ENCODE results near the gene XPC. TPM values are rescaled to one million over a fixed set of nuclear protein-coding genes. Genes with fewer than 3 reads are reported as not detected.

XPC gene
- total RNA-seq, 3 donors from 2014 or later (not counting 1 experiment from before 2014, with no cell fraction given), result 45.5 to 62.1 (median 50.0) TPM

GRCh38 chr3:14221902-14222301 lies 43.5 kb upstream of the XPC start:
- Mint-ChIP-seq H3K9me3 (peaks cover 0 to 7% of the 10 kb centered on the region in 2 donors), H3K27me3 (ENCODE audit: low read depth in 2 of 2) (peaks cover 21 to 51% of the 10 kb centered on the region in 2 donors), H3K4me3 (no peak overlapping the region), H3K4me1 (peaks cover 0 to 5% of the 10 kb centered on the region in 2 donors), H3K27ac (no peak overlapping the region), H3K36me3 (peaks cover 10% of the 10 kb centered on the region)
- Histone ChIP-seq H3K4me3 (ENCODE audit: low read length) (no peak overlapping the region), H3K27ac (ENCODE audit: low read length) (no peak overlapping the region), H3K9me3 (ENCODE audit: control insufficient read depth, insufficient read depth, low read length) (no peaks in the 10 kb centered on the region), H3K36me3 (ENCODE audit: control insufficient read depth, insufficient read depth, low read length) (no peaks in the 10 kb centered on the region), H3K4me1 (ENCODE audit: control insufficient read depth, insufficient read depth, low read length) (no peaks in the 10 kb centered on the region), H3K27me3 (ENCODE audit: control insufficient read depth, insufficient read depth, low read length) (no peaks in the 10 kb centered on the region)
- WGBS (ENCODE audit: insufficient coverage), result 100% methylated on average over 1 of the region's 1 CpG
- intact Hi-C loops (cut with micrococcal nuclease), result no loop called here
- DNase-seq, result no peak
- ATAC-seq, result no peak
- TF ChIP-seq CTCF (IDR thresholded peaks at IDR 0.05), result no peak

GRCh38 chr3:14220933-14221332 lies 42.5 kb upstream of the XPC start:
- no peak for TF ChIP-seq CTCF (IDR thresholded peaks at IDR 0.05)
- Mint-ChIP-seq H3K4me3 (no peak overlapping the region), H3K27me3 (ENCODE audit: low read depth in 2 of 2) (peaks cover 21 to 49% of the 10 kb centered on the region in 2 donors), H3K4me1 (peaks cover 0 to 15% of the 10 kb centered on the region in 2 donors), H3K27ac (no peak overlapping the region), H3K36me3 (peaks cover 10% of the 10 kb centered on the region), H3K9me3 (peaks cover 0 to 7% of the 10 kb centered on the region in 2 donors)
- Histone ChIP-seq H3K4me1 (ENCODE audit: control insufficient read depth, insufficient read depth, low read length) (no peaks in the 10 kb centered on the region), H3K27ac (ENCODE audit: low read length) (no peak overlapping the region), H3K9me3 (ENCODE audit: control insufficient read depth, insufficient read depth, low read length) (no peaks in the 10 kb centered on the region), H3K27me3 (ENCODE audit: control insufficient read depth, insufficient read depth, low read length) (no peaks in the 10 kb centered on the region), H3K36me3 (ENCODE audit: control insufficient read depth, insufficient read depth, low read length) (no peaks in the 10 kb centered on the region), H3K4me3 (ENCODE audit: low read length) (no peak overlapping the region)
- DNase-seq, result no peak
- no peak for ATAC-seq
- intact Hi-C loops (cut with micrococcal nuclease), result no loop called here
- no CpG with 5 or more reads among the region's 1 CpG for WGBS (ENCODE audit: insufficient coverage)

- Mint-ChIP-seq H3K27me3 (ENCODE audit: low read depth in 2 of 2) (peaks cover 8 to 27% of the 10 kb centered on the region in 2 donors), H3K4me3 (no peak overlapping the region)
- no peak for DNase-seq
Measured at GRCh38 chr3:14218355-14218754, 40.0 kb upstream of the XPC start.

More at GRCh38 chr3:14218355-14218754, 40.0 kb upstream of the XPC start:
- H3K4me3 ChIP-seq (ENCODE audit: low read length), result no peak overlapping the region
- no peaks in the 10 kb centered on the region for H3K36me3 ChIP-seq (ENCODE audit: control insufficient read depth, insufficient read depth, low read length)
- Mint-ChIP-seq H3K36me3 (peaks cover 10% of the 10 kb centered on the region), H3K27ac (no peak overlapping the region), H3K4me1 (peaks cover 0 to 15% of the 10 kb centered on the region in 2 donors), H3K9me3 (peaks cover 0 to 7% of the 10 kb centered on the region in 2 donors)
- intact Hi-C loops (cut with micrococcal nuclease), result loop anchor here (5.0 kb wide), 1 partner anchor 561 kb away; no protein-coding TSS in a partner anchor
- H3K27me3 ChIP-seq (ENCODE audit: control insufficient read depth, insufficient read depth, low read length), result no peaks in the 10 kb centered on the region
- no peak for TF ChIP-seq CTCF (IDR thresholded peaks at IDR 0.05)
- H3K4me1 ChIP-seq (ENCODE audit: control insufficient read depth, insufficient read depth, low read length), result no peaks in the 10 kb centered on the region
- no peak for ATAC-seq
- H3K27ac ChIP-seq (ENCODE audit: low read length), result no peak overlapping the region
- H3K9me3 ChIP-seq (ENCODE audit: control insufficient read depth, insufficient read depth, low read length), result no peaks in the 10 kb centered on the region

All from natural killer cell (primary cell).